DOHH2 (cell line): Measurements from ENCODE around the gene SLC25A1.

ENCODE experiments used
- CTCF ChIP-seq: fragments of 200-600 bp; sonication (generic); IDR thresholded peaks from one replicate; pipeline ENCODE4 v1.5.1; 2014; ENCODE audit warnings: antibody characterized with exemption, mild to moderate bottlenecking, low read depth, low read length; ENCODE audit not compliant: poor library complexity, severe bottlenecking
- EZH2phosphoT487 ChIP-seq: fragments of 200-600 bp; sonication (generic); IDR thresholded peaks from 2 replicates; pipeline ENCODE4 v1.6.1; 2017; ENCODE audit warnings: borderline replicate concordance, mild to moderate bottlenecking, antibody characterized with exemption, low read length, moderate library complexity, mixed read lengths

DNA sequence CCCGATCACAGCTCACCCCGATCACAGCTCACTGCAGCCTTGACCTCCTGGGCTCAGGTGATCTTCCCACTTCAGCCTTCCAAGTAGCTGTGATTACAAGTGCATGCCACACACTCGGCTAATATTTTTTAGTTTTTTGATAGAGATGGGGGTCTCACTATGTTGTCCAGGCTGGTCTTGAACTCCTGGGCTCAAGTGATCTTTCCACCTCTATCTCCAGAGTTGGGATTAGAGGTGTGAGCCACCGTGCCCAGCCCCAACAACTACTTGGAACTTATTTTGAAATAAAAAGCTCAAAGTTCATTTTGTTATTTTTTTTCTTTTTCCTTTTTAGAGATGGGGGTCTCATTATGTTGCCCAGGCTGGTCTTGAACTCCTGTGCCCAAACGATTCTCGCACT is 27.8 kb upstream of the SLC25A1 start:
- TF ChIP-seq CTCF: no peak
- TF ChIP-seq EZH2phosphoT487: no peak
